CD14-positive monocyte (primary cell): ENCODE results near the gene SH3BP5. TPM values are rescaled to one million over a fixed set of nuclear protein-coding genes. Genes with fewer than 3 reads are reported as not detected.

Source experiments
- DNase-seq, 3 donors: peaks; one replicate each; pipeline ENCODE4 v3.0.0-alpha.2; 2011 to 2022
- H2AFZ ChIP-seq: 2 replicates; pipeline ENCODE4 v1.6.0; 2012; ENCODE audit warnings: mild to moderate bottlenecking, low read depth, low read length, inconsistent platforms; ENCODE audit not compliant: insufficient read depth, poor library complexity, severe bottlenecking
- H3K27ac ChIP-seq, 2 donors: 1 replicate in 1 of 2; 2 replicates in 1 of 2; pipeline ENCODE4 v1.5.1; 2012 to 2013; ENCODE audit warnings: low read length in 2 of 2, control low read depth in 1 of 2, inconsistent platforms in 1 of 2, low read depth in 1 of 2, mild to moderate bottlenecking in 1 of 2
- H3K27me3 ChIP-seq, 2 donors: one replicate each; pipeline versions ENCODE4 v1.6.0 to v1.6.1; 2011 to 2013; ENCODE audit warnings: low read length in 2 of 2; ENCODE audit not compliant: control insufficient read depth in 2 of 2, insufficient read depth in 2 of 2
- H3K36me3 ChIP-seq, 2 donors: replicated peaks in 1 of 2; 1 replicate in 1 of 2; 2 replicates in 1 of 2; pipeline versions ENCODE4 v1.5.1 to v1.6.1; 2012 to 2013; ENCODE audit warnings: low read length in 2 of 2, control low read depth in 1 of 2, inconsistent platforms in 1 of 2, mild to moderate bottlenecking in 1 of 2; ENCODE audit not compliant: insufficient read depth in 2 of 2, control insufficient read depth in 1 of 2
- H3K4me1 ChIP-seq, 2 donors: 1 replicate in 1 of 2; 2 replicates in 1 of 2; pipeline versions ENCODE4 v1.5.1 to v1.6.1; 2012 to 2013; ENCODE audit warnings: low read length in 2 of 2, control low read depth in 1 of 2, inconsistent platforms in 1 of 2, mild to moderate bottlenecking in 1 of 2, moderate library complexity in 1 of 2; ENCODE audit not compliant: insufficient read depth in 2 of 2, control insufficient read depth in 1 of 2
- H3K4me2 ChIP-seq: replicated peaks from 2 replicates; pipeline ENCODE3; 2012; ENCODE audit warnings: low read length, moderate library complexity, mild to moderate bottlenecking; ENCODE audit not compliant: poor library complexity, severe bottlenecking; ENCODE audit errors: extremely low read depth
- H3K4me3 ChIP-seq, 3 experiments: fragments of 200-600 bp in 1 of 3; sonication (generic) in 1 of 3; replicated peaks in 1 of 3; 1 replicate in 2 of 3; 2 replicates in 1 of 3; pipeline ENCODE4 v1.5.1; 2011 to 2013; ENCODE audit warnings: low read length in 3 of 3, mild to moderate bottlenecking in 3 of 3, control low read depth in 2 of 3, low read depth in 2 of 3, inconsistent platforms in 1 of 3, moderate library complexity in 1 of 3
- H3K79me2 ChIP-seq: 2 replicates; pipeline ENCODE4 v1.6.0; 2012; ENCODE audit warnings: mild to moderate bottlenecking, control low read depth, inconsistent platforms, low read length, moderate library complexity; ENCODE audit not compliant: insufficient read depth
- H3K9ac ChIP-seq: 2 replicates; pipeline ENCODE4 v1.6.0; 2017; ENCODE audit warnings: low read length, mild to moderate bottlenecking; ENCODE audit not compliant: insufficient read depth, poor library complexity, severe bottlenecking
- H3K9me3 ChIP-seq, 2 donors: replicated peaks in 1 of 2; 1 replicate in 1 of 2; 2 replicates in 1 of 2; pipeline versions ENCODE4 v1.5.1 to v1.6.1; 2012 to 2013; ENCODE audit warnings: low read length in 2 of 2, control low read depth in 1 of 2; ENCODE audit not compliant: control insufficient read depth in 1 of 2, insufficient read depth in 1 of 2
- H4K20me1 ChIP-seq: 2 replicates; pipeline ENCODE4 v1.6.0; 2012; ENCODE audit warnings: mild to moderate bottlenecking, low read length, control low read depth, moderate library complexity; ENCODE audit not compliant: insufficient read depth
- H3K27ac Mint-ChIP-seq, 7 donors: one replicate each; pipeline ENCODE4 v1.8.0; 2020; ENCODE audit warnings: mild to moderate bottlenecking in 7 of 7, mixed read lengths in 7 of 7, moderate library complexity in 6 of 7, inconsistent platforms in 2 of 7
- H3K27me3 Mint-ChIP-seq, 3 donors: one replicate each; pipeline ENCODE4 v1.8.0; 2021 to 2022; ENCODE audit warnings: low read depth in 3 of 3, mild to moderate bottlenecking in 3 of 3, mixed read lengths in 3 of 3, moderate library complexity in 3 of 3, inconsistent platforms in 1 of 3
- H3K36me3 Mint-ChIP-seq, 2 donors: one replicate each; pipeline ENCODE4 v1.8.0; 2020; ENCODE audit warnings: mixed read lengths in 2 of 2, inconsistent platforms in 1 of 2, mild to moderate bottlenecking in 1 of 2
- H3K4me1 Mint-ChIP-seq: one replicate; pipeline ENCODE4 v1.8.0; 2020; ENCODE audit warnings: mild to moderate bottlenecking, mixed read lengths
- H3K4me3 Mint-ChIP-seq, 2 donors: one replicate each; pipeline ENCODE4 v1.8.0; 2020; ENCODE audit warnings: mild to moderate bottlenecking in 2 of 2, mixed read lengths in 2 of 2, moderate library complexity in 1 of 2
- H3K9me3 Mint-ChIP-seq, 7 donors: one replicate each; pipeline ENCODE4 v1.8.0; 2020 to 2022; ENCODE audit warnings: mixed read lengths in 7 of 7, mild to moderate bottlenecking in 6 of 7, moderate library complexity in 6 of 7, inconsistent platforms in 2 of 7
- CTCF ChIP-seq: fragments of 200-600 bp; IDR thresholded peaks from one replicate; pipeline ENCODE4 v1.8.0; 2022; ENCODE audit warnings: antibody characterized with exemption, mild to moderate bottlenecking
- WGBS: methylation state at CpG from one replicate; pipeline ENCODE4 v1.1.5; 2013; ENCODE audit warnings: missing lambda C conversion rate; ENCODE audit not compliant: insufficient coverage; 5-methylcytosine and 5-hydroxymethylcytosine counted together
- intact Hi-C, 2 donors: fragments of 100-400 bp; cut with micrococcal nuclease; formaldehyde crosslinking; loops; one replicate each; pipeline versions ENCODE4 v1.15.0 to v1.15.1; 2023
- polyA plus RNA-seq, 3 donors: library from polyadenylated mRNA; depleted of rRNA in 1 of 3; unstranded in 2 of 3; stranded (reverse) in 1 of 3; fragments of 300-500 nt in 2 of 3; fragments of >200 nt in 1 of 3; fragmentation: Illumina TruSeq in 2 of 3; gene quantifications; 1 replicate in 2 of 3; 2 replicates in 1 of 3; pipeline ENCODE4 v1.2.3, GENCODE V29; 2012 to 2021

Gene SH3BP5
- polyA plus RNA-seq, 3 donors, result 10.7 to 29.6 (median 22.8) TPM

- DNase-seq, result no peak
- H3K9me3 Mint-ChIP-seq, result peaks cover 0 to 4% (median 2%) of the 10 kb centered on the region in 7 donors
- H3K27me3 Mint-ChIP-seq, result peaks cover 0 to 9% (median 7%) of the 10 kb centered on the region in 3 donors
- H3K27ac ChIP-seq, result no peak overlapping the region
- peaks cover 18% of the 10 kb centered on the region for H3K79me2 ChIP-seq
- no peak overlapping the region for H2AFZ ChIP-seq
- peaks cover 34 to 46% of the 10 kb centered on the region in 2 donors for H3K4me1 ChIP-seq
- 100% methylated on average over 8 of the region's 13 CpGs for WGBS
- no peaks in the 10 kb centered on the region for H3K9me3 ChIP-seq
- no peak for TF ChIP-seq CTCF
- H3K27ac Mint-ChIP-seq, result peak overlapping the region in 2 of 7 donors; percentile 35 to 42
- H3K4me2 ChIP-seq, result no peak overlapping the region
- no peaks in the 10 kb centered on the region for H3K27me3 ChIP-seq
- peaks cover 39% of the 10 kb centered on the region for H3K4me1 Mint-ChIP-seq
- peaks cover 21 to 31% of the 10 kb centered on the region in 2 donors for H3K36me3 ChIP-seq
- H3K36me3 Mint-ChIP-seq, result peaks cover 55 to 75% of the 10 kb centered on the region in 2 donors
- intact Hi-C loops, result loop anchor here in 1 of 2 donors (5.0 kb wide), 1 partner anchor 36 kb away; no protein-coding TSS in a partner anchor
- H4K20me1 ChIP-seq, result peaks cover 5% of the 10 kb centered on the region
- no peak overlapping the region for H3K4me3 Mint-ChIP-seq
- no peak overlapping the region for H3K9ac ChIP-seq
- no peak overlapping the region for H3K4me3 ChIP-seq
Measured at GRCh38 chr3:15303728-15304127, 28.7 kb downstream of the SH3BP5 start.

GRCh38 chr3:15303216-15303615 is 29.2 kb downstream of the SH3BP5 start:
- intact Hi-C loops, result loop anchor here in 1 of 2 donors (5.0 kb wide), 1 partner anchor 36 kb away; no protein-coding TSS in a partner anchor
- H3K27me3 ChIP-seq, result no peaks in the 10 kb centered on the region
- WGBS, result 99% methylated on average over 8 of the region's 8 CpGs
- H3K4me3 ChIP-seq, result no peak overlapping the region
- H3K27ac ChIP-seq, result no peak overlapping the region
- Mint-ChIP-seq H3K4me1 (peaks cover 43% of the 10 kb centered on the region), H3K27ac (peak overlapping the region in 2 of 7 donors; percentile 35 to 60), H3K9me3 (peaks cover 0 to 4% (median 2%) of the 10 kb centered on the region in 7 donors), H3K36me3 (peaks cover 54 to 76% of the 10 kb centered on the region in 2 donors), H3K27me3 (peaks cover 0 to 8% (median 7%) of the 10 kb centered on the region in 3 donors), H3K4me3 (peak overlapping the region in 1 of 2 donors; percentile 47)
- H3K4me1 ChIP-seq, result peaks cover 34 to 46% of the 10 kb centered on the region in 2 donors
- H3K9me3 ChIP-seq, result no peaks in the 10 kb centered on the region
- no peak overlapping the region for H3K4me2 ChIP-seq
- H3K36me3 ChIP-seq, result peaks cover 21 to 31% of the 10 kb centered on the region in 2 donors
- H3K79me2 ChIP-seq, result peaks cover 23% of the 10 kb centered on the region
- H4K20me1 ChIP-seq, result peaks cover 5% of the 10 kb centered on the region
- H2AFZ ChIP-seq, result no peak overlapping the region
- DNase-seq, result no peak
- H3K9ac ChIP-seq, result no peak overlapping the region
- TF ChIP-seq CTCF, result no peak
